Right lobe of liver (tissue), 6 donors: ENCODE measurements around the gene LMOD3. TPM values are rescaled to one million over a fixed set of nuclear protein-coding genes. Genes with fewer than 3 reads are reported as not detected.

Experiments
- ATAC-seq, 4 donors: fragments of 200-7000 bp; cut with Tn5 transposase; one replicate each; pipeline ENCODE4 v1.9.1; 2020; ENCODE audit warnings: mild to moderate bottlenecking in 4 of 4, moderate library complexity in 4 of 4
- DNase-seq, 3 donors: peaks; one replicate each; pipeline ENCODE4 v3.0.0-alpha.2; 2020
- H3K27ac ChIP-seq, 3 donors: fragments of 200-600 bp; one replicate each; pipeline ENCODE4 v1.8.0; 2022
- H3K27me3 ChIP-seq, 2 donors: fragments of 200-600 bp; one replicate each; pipeline ENCODE4 v1.8.0; 2022
- H3K36me3 ChIP-seq, 4 donors: fragments of 200-600 bp; sonication (generic) in 1 of 4; one replicate each; pipeline versions ENCODE4 v1.5.1 to v1.8.0; 2017 to 2022; ENCODE audit warnings: control low read depth in 1 of 4
- H3K4me1 ChIP-seq, 4 donors: fragments of 200-600 bp; sonication (generic) in 1 of 4; one replicate each; pipeline versions ENCODE4 v1.5.1 to v1.8.0; 2017 to 2022; ENCODE audit warnings: control low read depth in 1 of 4
- H3K4me3 ChIP-seq, 3 donors: fragments of 200-600 bp; one replicate each; pipeline ENCODE4 v1.8.0; 2022
- H3K9me3 ChIP-seq, 4 donors: fragments of 200-600 bp; sonication (generic) in 1 of 4; one replicate each; pipeline versions ENCODE4 v1.5.1 to v1.8.0; 2017 to 2022; ENCODE audit warnings: control low read depth in 1 of 4
- CTCF ChIP-seq, 4 donors: fragments of 200-600 bp in 3 of 4; fragments of 450-650 bp in 1 of 4; IDR thresholded peaks; one replicate each; pipeline versions ENCODE4 v1.5.1 to v1.8.0; 2016 to 2022; ENCODE audit warnings: antibody characterized with exemption in 4 of 4, mild to moderate bottlenecking in 2 of 4
- POLR2A ChIP-seq: fragments of 450-650 bp; IDR thresholded peaks from one replicate; pipeline ENCODE4 v1.6.1; 2017; ENCODE audit warnings: antibody characterized with exemption, mild to moderate bottlenecking
- WGBS: methylation state at CpG from one replicate; pipeline ENCODE4 v1.1.6; 2018; ENCODE audit warnings: low coverage, low lambda C conversion rate; ENCODE audit not compliant: insufficient coverage; ENCODE audit errors: missing lambda C conversion rate; 5-methylcytosine and 5-hydroxymethylcytosine counted together
- intact Hi-C, 2 donors: fragments of 100-400 bp; cut with DNase I; formaldehyde crosslinking; loops; one replicate each; pipeline versions ENCODE4 v1.11.2 to v1.14.1; 2022
- total RNA-seq, 6 experiments: library from RNA; depleted of rRNA in 2 of 6; stranded (reverse); fragments of >200 nt in 2 of 6; fragmentation: NEBNext Ultra II Directional in 3 of 6; extraction: Animal tissue kit (Norgen Biotek cat#: 25700) in 3 of 6; gene quantifications; one replicate each; pipeline versions ENCODE4 v1.1.0 to v1.2.4, GENCODE V29; 2016 to 2023
- donor health status: DM: no; HTN: yes; CAD: no.
- donor health status: DM: no; HTN: no; CAD: no.
- donor health status: DM: no; HTN: no; CAD: no.
- donor health status: DM: no; HTN: yes; CAD: no.
- donor health status: DM: no; HTN: yes; CAD: no.

The LMOD3 gene
- total RNA-seq, 6 experiments from 2014 or later = 0.07 to 0.25 (median 0.13) TPM; not detected in 3

DNA sequence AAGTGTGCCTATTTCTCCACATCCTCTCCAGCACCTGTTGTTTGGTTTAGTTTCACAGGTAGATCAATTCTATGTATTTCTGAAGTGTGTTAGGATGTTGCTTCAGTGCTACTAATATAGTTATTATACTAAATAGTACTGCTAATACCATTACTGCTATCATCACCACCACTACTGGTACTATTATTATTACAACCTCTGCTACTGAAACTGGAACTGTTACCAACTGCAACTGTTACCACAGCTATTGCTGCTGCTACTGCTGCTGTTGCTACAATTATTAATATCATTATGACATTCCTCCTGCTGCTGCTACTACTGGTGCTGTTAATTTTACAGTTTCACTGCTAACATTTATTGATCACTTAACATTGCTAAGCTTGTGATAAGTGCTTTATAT is 8.3 kb upstream of the LMOD3 start:
- intact Hi-C loops = no loop called here
- no peak overlapping the region for H3K27ac ChIP-seq
- DNase-seq (no peak), ATAC-seq (no peak)
- H3K36me3 ChIP-seq = no peaks in the 10 kb centered on the region
- H3K9me3 ChIP-seq = no peaks in the 10 kb centered on the region
- no peaks in the 10 kb centered on the region for H3K4me1 ChIP-seq
- H3K4me3 ChIP-seq = no peak overlapping the region
- no peak for TF ChIP-seq CTCF (IDR thresholded peaks at IDR 0.05)
- TF ChIP-seq POLR2A = no peak
- no peaks in the 10 kb centered on the region for H3K27me3 ChIP-seq

- intact Hi-C loops = no loop called here
- Histone ChIP-seq H3K36me3 (no peaks in the 10 kb centered on the region), H3K27ac (no peak overlapping the region), H3K4me3 (no peak overlapping the region), H3K27me3 (no peaks in the 10 kb centered on the region), H3K9me3 (no peaks in the 10 kb centered on the region), H3K4me1 (no peaks in the 10 kb centered on the region)
- no peak for TF ChIP-seq CTCF (IDR thresholded peaks at IDR 0.05)
- 10% methylated on average over 1 of the region's 1 CpG for WGBS
- ATAC-seq (no peak), DNase-seq (no peak)
These were observed 7.1 kb upstream of the LMOD3 start for GRCh38 chr3:69129531-69129930.

- no peak for ATAC-seq
- Histone ChIP-seq H3K36me3 (no peaks in the 10 kb centered on the region), H3K4me1 (no peaks in the 10 kb centered on the region), H3K27ac (no peak overlapping the region), H3K4me3 (no peak overlapping the region), H3K9me3 (no peaks in the 10 kb centered on the region), H3K27me3 (no peaks in the 10 kb centered on the region)
- no peak for TF ChIP-seq CTCF (IDR thresholded peaks at IDR 0.05)
- TF ChIP-seq POLR2A = no peak
- DNase-seq = no peak
- intact Hi-C loops = no loop called here
These were observed 6.1 kb upstream of the LMOD3 start for GRCh38 chr3:69128509-69128908.

DNA sequence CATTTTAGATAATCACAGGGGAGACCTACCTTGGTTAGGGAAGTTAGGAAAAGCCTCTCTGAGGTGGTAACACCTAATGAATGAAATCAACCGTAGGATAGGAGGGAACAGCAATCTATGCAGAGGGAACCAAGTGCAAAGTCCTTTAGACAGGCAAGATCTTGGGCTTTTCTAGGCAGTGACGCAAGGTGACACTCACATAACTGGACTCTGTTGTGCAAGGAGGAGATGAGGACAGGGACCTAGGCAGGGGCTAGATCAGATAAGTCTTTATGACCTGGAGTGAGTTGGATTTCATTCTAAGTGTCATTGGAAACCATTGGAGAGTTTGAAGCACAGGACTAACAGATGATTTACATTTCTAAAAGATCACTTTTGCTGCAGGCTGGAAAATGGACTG is 4.6 kb upstream of the LMOD3 start:
- no peaks in the 10 kb centered on the region for H3K9me3 ChIP-seq
- no peak overlapping the region for H3K4me3 ChIP-seq
- no peak overlapping the region for H3K27ac ChIP-seq
- WGBS = 59% methylated on average over 2 of the region's 2 CpGs
- no peaks in the 10 kb centered on the region for H3K36me3 ChIP-seq
- no peak for TF ChIP-seq CTCF (IDR thresholded peaks at IDR 0.05)
- ATAC-seq = no peak
- H3K27me3 ChIP-seq = no peaks in the 10 kb centered on the region
- H3K4me1 ChIP-seq = no peaks in the 10 kb centered on the region
- no peak for DNase-seq
- intact Hi-C loops = no loop called here

DNA sequence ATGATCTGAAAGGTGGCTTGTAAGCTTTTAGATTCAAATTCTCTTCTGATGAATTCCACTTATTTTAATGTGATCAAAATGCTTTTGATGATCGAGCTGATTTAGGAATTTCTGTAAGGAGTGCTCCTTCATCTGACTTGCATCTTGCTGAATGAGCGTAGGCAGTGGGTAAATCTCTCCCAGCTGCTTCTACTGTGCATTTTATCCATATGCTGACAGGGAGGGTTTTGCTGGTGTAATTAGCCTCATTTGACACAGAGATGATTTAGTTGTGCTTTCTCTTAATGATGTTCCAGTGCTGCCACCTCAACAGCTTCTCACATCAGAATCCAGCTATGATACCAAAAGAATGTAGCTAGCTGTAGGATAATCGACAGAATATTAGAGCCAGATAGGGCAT is 3.8 kb upstream of the LMOD3 start:
- no peak overlapping the region for H3K4me3 ChIP-seq
- TF ChIP-seq CTCF (IDR thresholded peaks at IDR 0.05) = no peak
- no peak for TF ChIP-seq POLR2A
- WGBS = 68% methylated on average over 2 of the region's 3 CpGs
- H3K9me3 ChIP-seq = no peaks in the 10 kb centered on the region
- H3K27ac ChIP-seq = no peak overlapping the region
- DNase-seq = no peak
- intact Hi-C loops = no loop called here
- H3K36me3 ChIP-seq = no peaks in the 10 kb centered on the region
- H3K27me3 ChIP-seq = no peaks in the 10 kb centered on the region
- H3K4me1 ChIP-seq = no peaks in the 10 kb centered on the region
- ATAC-seq = no peak
